ENCODE results near the gene CAVIN1.
"Not testable (repeated sequence)": the region's sequence is repeated elsewhere in the genome, so short reads cannot be mapped to it uniquely, and the experiment has no call there.

DNA sequence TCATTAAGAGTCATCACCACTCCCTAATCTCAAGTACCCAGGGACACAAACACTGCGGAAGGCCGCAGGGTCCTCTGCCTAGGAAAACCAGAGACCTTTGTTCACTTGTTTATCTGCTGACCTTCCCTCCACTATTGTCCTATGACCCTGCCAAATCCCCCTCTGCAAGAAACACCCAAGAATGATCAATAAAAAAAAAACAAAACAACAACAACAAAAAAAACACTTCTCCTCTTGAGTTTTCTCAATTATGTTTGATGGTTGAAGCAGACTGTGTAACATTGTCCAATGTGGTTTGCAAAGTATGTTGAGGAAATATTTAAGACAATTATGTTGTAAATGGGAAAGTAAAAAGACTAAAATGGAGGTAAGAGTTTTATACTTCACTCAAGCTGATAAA is 26.8 kb upstream of the CAVIN1 start:
- TF ChIP-seq, protein P1, sequence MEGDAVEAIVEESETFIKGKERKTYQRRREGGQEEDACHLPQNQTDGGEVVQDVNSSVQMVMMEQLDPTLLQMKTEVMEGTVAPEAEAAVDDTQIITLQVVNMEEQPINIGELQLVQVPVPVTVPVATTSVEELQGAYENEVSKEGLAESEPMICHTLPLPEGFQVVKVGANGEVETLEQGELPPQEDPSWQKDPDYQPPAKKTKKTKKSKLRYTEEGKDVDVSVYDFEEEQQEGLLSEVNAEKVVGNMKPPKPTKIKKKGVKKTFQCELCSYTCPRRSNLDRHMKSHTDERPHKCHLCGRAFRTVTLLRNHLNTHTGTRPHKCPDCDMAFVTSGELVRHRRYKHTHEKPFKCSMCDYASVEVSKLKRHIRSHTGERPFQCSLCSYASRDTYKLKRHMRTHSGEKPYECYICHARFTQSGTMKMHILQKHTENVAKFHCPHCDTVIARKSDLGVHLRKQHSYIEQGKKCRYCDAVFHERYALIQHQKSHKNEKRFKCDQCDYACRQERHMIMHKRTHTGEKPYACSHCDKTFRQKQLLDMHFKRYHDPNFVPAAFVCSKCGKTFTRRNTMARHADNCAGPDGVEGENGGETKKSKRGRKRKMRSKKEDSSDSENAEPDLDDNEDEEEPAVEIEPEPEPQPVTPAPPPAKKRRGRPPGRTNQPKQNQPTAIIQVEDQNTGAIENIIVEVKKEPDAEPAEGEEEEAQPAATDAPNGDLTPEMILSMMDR (IDR thresholded peaks at IDR 0.05) = not testable (repeated sequence)
- TF ChIP-seq POLR2A (IDR thresholded peaks at IDR 0.05) = not testable (repeated sequence)
